K562 (cell line): ENCODE measurements around the gene RNF26. TPM values are rescaled to one million over a fixed set of nuclear protein-coding genes. Genes with fewer than 3 reads are reported as not detected.

Source experiments
- CHD2 ChIP-seq: IDR thresholded peaks from 2 replicates; pipeline ENCODE4 v1.6.1; 2011; ENCODE audit warnings: low read depth, low read length
- DDX20 ChIP-seq: fragments of 450-650 bp; IDR thresholded peaks from 2 replicates; pipeline ENCODE4 v1.6.1; 2016; ENCODE audit warnings: missing genetic modification characterization, low read depth, mild to moderate bottlenecking, missing compliant biosample characterization, moderate library complexity
- ELF2 ChIP-seq: fragments of 250-450 bp; sonication (Bioruptor Pico); IDR thresholded peaks from 2 replicates; pipeline ENCODE4 v1.5.0; 2021; ENCODE audit warnings: mild to moderate bottlenecking
- HNRNPLL ChIP-seq: fragments of 200-400 bp; formaldehyde crosslinking; IDR thresholded peaks from 2 replicates; pipeline ENCODE4 v1.6.1; 2017; ENCODE audit warnings: low read length, low read depth, mild to moderate bottlenecking; ENCODE audit not compliant: poor library complexity, severe bottlenecking
- ILF3 ChIP-seq: fragments of 450-650 bp; IDR thresholded peaks from 2 replicates; pipeline ENCODE4 v1.6.1; 2018; ENCODE audit warnings: antibody characterized with exemption, mild to moderate bottlenecking, moderate library complexity, borderline replicate concordance
- NBN ChIP-seq: fragments of 450-650 bp; IDR thresholded peaks from 2 replicates; pipeline ENCODE4 v1.6.1; 2016; ENCODE audit warnings: low read depth, mild to moderate bottlenecking
- PHF8 ChIP-seq: fragments of 200-600 bp; sonication (generic); IDR thresholded peaks from 2 replicates; pipeline ENCODE4 v1.6.1; 2012; ENCODE audit warnings: mixed run types, mild to moderate bottlenecking, inconsistent platforms, low read length, moderate library complexity, borderline replicate concordance
- POLR2AphosphoS2 ChIP-seq: IDR thresholded peaks from 2 replicates; pipeline ENCODE4 v1.6.1; 2012; ENCODE audit warnings: low read length, improper control_type of control experiment
- SIX5 ChIP-seq, 2 experiments: IDR thresholded peaks; 2 replicates each; pipeline ENCODE4 v1.6.1; 2011; ENCODE audit warnings: low read length in 2 of 2, borderline replicate concordance in 1 of 2, low read depth in 1 of 2, mild to moderate bottlenecking in 1 of 2, moderate library complexity in 1 of 2; ENCODE audit not compliant: insufficient read depth in 1 of 2
- SMAD2 ChIP-seq: fragments of 150-350 bp; IDR thresholded peaks from 2 replicates; pipeline ENCODE4 v1.6.1; 2014; ENCODE audit warnings: low read depth, mild to moderate bottlenecking, low read length
- SMAD3 ChIP-seq: fragments of 450-650 bp; formaldehyde crosslinking; conservative IDR thresholded peaks from 2 replicates; pipeline ENCODE4 v1.4.0; 2020; ENCODE audit warnings: mild to moderate bottlenecking
- ZHX1 ChIP-seq: fragments of 150-350 bp; conservative IDR thresholded peaks from 2 replicates; pipeline ENCODE4 v1.6.1; 2014; ENCODE audit warnings: low read length
- ZNF354B ChIP-seq: fragments of 250-450 bp; sonication (Bioruptor Pico); IDR thresholded peaks from 2 replicates; pipeline ENCODE4 v1.4.0; 2020
- ZNF445 ChIP-seq: fragments of 250-450 bp; sonication (Bioruptor Pico); IDR thresholded peaks from 2 replicates; pipeline ENCODE4 v1.4.0; 2020; ENCODE audit warnings: low read depth, mild to moderate bottlenecking, moderate library complexity
- ZNF511 ChIP-seq: sonication (generic); formaldehyde crosslinking; IDR thresholded peaks from 2 replicates; pipeline ENCODE4 v1.8.0; 2022; ENCODE audit warnings: mild to moderate bottlenecking, missing genetic modification reagents
- ZNF57 ChIP-seq: fragments of 450-650 bp; formaldehyde crosslinking; IDR thresholded peaks from 2 replicates; pipeline ENCODE4 v1.4.0; 2020; ENCODE audit warnings: mild to moderate bottlenecking, moderate library complexity
- ZSCAN29 ChIP-seq: fragments of 450-650 bp; IDR thresholded peaks from 2 replicates; pipeline ENCODE4 v1.6.1; 2017
- polyA plus RNA-seq, 8 experiments: library from polyadenylated mRNA; depleted of rRNA in 4 of 8; stranded (reverse) in 5 of 8; unstranded in 3 of 8; fragments of >200 nt; fragmentation: Nextera tagmentation in 2 of 8; fragmentation: Illumina TruSeq in 1 of 8; extraction: Ambion mirVana in 2 of 8; extraction: Trizol in 1 of 8; gene quantifications; 2 replicates each; pipeline versions ENCODE4 v1.2.1 to v1.2.3, GENCODE V29; 2011 to 2014; ENCODE audit warnings: inconsistent platforms in 1 of 8, missing spikeins in 1 of 8
- total RNA-seq, 7 experiments: library from RNA; depleted of rRNA in 6 of 7; stranded (reverse); fragments of >200 nt in 6 of 7; fragmentation: Illumina TruSeq in 2 of 7; extraction: Trizol in 2 of 7; gene quantifications; 2 replicates each; pipeline versions ENCODE4 v1.2.1 to v1.2.3, GENCODE V29; 2011 to 2021; ENCODE audit warnings: low replicate concordance in 1 of 7
- TF ChIP-seq, protein P1 (sequence below), 2 experiments: fragments of 200-800 bp in 1 of 2; sonication (Bioruptor generic) in 1 of 2; sonication (generic) in 1 of 2; formaldehyde crosslinking in 1 of 2; IDR thresholded peaks in 1 of 2; conservative IDR thresholded peaks in 1 of 2; 2 replicates each; pipeline versions ENCODE4 v1.5.0 to v1.6.1; 2016 to 2020; ENCODE audit warnings: missing compliant biosample characterization in 1 of 2, missing genetic modification characterization in 1 of 2, missing genetic modification reagents in 1 of 2
- TF ChIP-seq, protein P2 (sequence below), 2 experiments: fragments of 450-650 bp; IDR thresholded peaks; 2 replicates each; pipeline ENCODE4 v1.6.1; 2016
- TF ChIP-seq, protein P3 (sequence below): fragments of 450-650 bp; IDR thresholded peaks from 2 replicates; pipeline ENCODE4 v1.6.1; 2016; ENCODE audit warnings: borderline replicate concordance

RNF26 gene
- total and polyA plus RNA-seq, 9 of the 15 experiments (the other 6 are each of a cell fraction or from before 2014, with no cell fraction given), result 5.3 to 53.6 (median 12.7) TPM

- TF ChIP-seq DDX20 (tag) (no peak), ZNF354B (no peak), SMAD2 (no peak), PHF8 (peak; percentile 15; the same call in 1 of the 2 replicates), ZHX1 (no peak), ELF2 (CRISPR knock-in tag) (no peak), ILF3 (no peak), ZSCAN29 (no peak), POLR2AphosphoS2 (no peak), HNRNPLL (peak; percentile 74), SIX5 (IDR thresholded peaks at IDR 0.05; ENCODE audit: borderline replicate concordance in 1 of 2, insufficient read depth in 1 of 2, low read depth in 1 of 2, low read length in 2 of 2) (no peak), ZNF511 (CRISPR knock-in tag) (0 out of 2 replicates have a peak, but pooled peaks have one; percentile 32), NBN (peak; percentile 65; the same call in 1 of the 2 replicates), SMAD3 (CRISPR knock-in tag) (no peak), ZNF57 (CRISPR knock-in tag) (no peak), ZNF445 (CRISPR knock-in tag) (no peak), CHD2 (no peak)
- TF ChIP-seq, protein P1, sequence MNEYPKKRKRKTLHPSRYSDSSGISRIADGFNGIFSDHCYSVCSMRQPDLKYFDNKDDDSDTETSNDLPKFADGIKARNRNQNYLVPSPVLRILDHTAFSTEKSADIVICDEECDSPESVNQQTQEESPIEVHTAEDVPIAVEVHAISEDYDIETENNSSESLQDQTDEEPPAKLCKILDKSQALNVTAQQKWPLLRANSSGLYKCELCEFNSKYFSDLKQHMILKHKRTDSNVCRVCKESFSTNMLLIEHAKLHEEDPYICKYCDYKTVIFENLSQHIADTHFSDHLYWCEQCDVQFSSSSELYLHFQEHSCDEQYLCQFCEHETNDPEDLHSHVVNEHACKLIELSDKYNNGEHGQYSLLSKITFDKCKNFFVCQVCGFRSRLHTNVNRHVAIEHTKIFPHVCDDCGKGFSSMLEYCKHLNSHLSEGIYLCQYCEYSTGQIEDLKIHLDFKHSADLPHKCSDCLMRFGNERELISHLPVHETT (CRISPR knock-in tag; conservative IDR thresholded peaks at IDR 0.05 in 1 of 2, IDR thresholded peaks at IDR 0.05 in 1 of 2), result no peak
- TF ChIP-seq, protein P2, sequence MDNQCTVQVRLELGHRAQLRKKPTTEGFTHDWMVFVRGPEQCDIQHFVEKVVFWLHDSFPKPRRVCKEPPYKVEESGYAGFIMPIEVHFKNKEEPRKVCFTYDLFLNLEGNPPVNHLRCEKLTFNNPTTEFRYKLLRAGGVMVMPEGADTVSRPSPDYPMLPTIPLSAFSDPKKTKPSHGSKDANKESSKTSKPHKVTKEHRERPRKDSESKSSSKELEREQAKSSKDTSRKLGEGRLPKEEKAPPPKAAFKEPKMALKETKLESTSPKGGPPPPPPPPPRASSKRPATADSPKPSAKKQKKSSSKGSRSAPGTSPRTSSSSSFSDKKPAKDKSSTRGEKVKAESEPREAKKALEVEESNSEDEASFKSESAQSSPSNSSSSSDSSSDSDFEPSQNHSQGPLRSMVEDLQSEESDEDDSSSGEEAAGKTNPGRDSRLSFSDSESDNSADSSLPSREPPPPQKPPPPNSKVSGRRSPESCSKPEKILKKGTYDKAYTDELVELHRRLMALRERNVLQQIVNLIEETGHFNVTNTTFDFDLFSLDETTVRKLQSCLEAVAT (IDR thresholded peaks at IDR 0.05), result peak in 1 of 2 experiments; percentile 58; a peak in 1 of 4 replicates
- TF ChIP-seq, protein P3, sequence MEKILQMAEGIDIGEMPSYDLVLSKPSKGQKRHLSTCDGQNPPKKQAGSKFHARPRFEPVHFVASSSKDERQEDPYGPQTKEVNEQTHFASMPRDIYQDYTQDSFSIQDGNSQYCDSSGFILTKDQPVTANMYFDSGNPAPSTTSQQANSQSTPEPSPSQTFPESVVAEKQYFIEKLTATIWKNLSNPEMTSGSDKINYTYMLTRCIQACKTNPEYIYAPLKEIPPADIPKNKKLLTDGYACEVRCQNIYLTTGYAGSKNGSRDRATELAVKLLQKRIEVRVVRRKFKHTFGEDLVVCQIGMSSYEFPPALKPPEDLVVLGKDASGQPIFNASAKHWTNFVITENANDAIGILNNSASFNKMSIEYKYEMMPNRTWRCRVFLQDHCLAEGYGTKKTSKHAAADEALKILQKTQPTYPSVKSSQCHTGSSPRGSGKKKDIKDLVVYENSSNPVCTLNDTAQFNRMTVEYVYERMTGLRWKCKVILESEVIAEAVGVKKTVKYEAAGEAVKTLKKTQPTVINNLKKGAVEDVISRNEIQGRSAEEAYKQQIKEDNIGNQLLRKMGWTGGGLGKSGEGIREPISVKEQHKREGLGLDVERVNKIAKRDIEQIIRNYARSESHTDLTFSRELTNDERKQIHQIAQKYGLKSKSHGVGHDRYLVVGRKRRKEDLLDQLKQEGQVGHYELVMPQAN, result peak; percentile 30; the same call in 1 of the 2 replicates
These were observed 22.2 kb downstream of the RNF26 start (continued) for GRCh38 chr11:119356349-119357031.
